HEK293 (cell line): ENCODE data around the gene CNKSR3.

Source experiments
- CTCF ChIA-PET: fragments of 350-600 bp; formaldehyde crosslinking; extraction: SDS; loops from one replicate; lab custom pipeline; 2021; ENCODE audit warnings: antibody characterized with exemption; lab: Yijun Ruan, JAX
- POLR2A ChIA-PET: fragments of 300-600 bp; formaldehyde crosslinking; extraction: SDS; loops from one replicate; lab custom pipeline; 2020; ENCODE audit warnings: antibody characterized with exemption, inconsistent platforms; lab: Yijun Ruan, JAX
- H3K27ac ChIP-seq: fragments of 200-500 bp; sonication (Bioruptor generic); 2 replicates; pipeline ENCODE4 v1.5.1; 2014; ENCODE audit warnings: low read depth, low read length, control low read depth, inconsistent platforms; ENCODE audit errors: extremely low read depth
- H3K36me3 ChIP-seq, 2 experiments: fragments of 200-500 bp in 1 of 2; sonication (Bioruptor generic) in 1 of 2; 1 replicate in 1 of 2; 2 replicates in 1 of 2; pipeline ENCODE4 v1.5.1; 2014 to 2017; ENCODE audit warnings: inconsistent platforms in 2 of 2, low read length in 2 of 2; ENCODE audit not compliant: control insufficient read depth in 2 of 2, insufficient read depth in 1 of 2
- H3K4me1 ChIP-seq: fragments of 200-500 bp; sonication (Bioruptor generic); 2 replicates; pipeline ENCODE4 v1.5.1; 2014; ENCODE audit warnings: mild to moderate bottlenecking, low read length, inconsistent platforms; ENCODE audit not compliant: control insufficient read depth, insufficient read depth
- H3K4me3 ChIP-seq: 2 replicates; pipeline ENCODE4 v1.5.1; 2011; ENCODE audit warnings: low read depth, mild to moderate bottlenecking, control low read depth, low read length, moderate library complexity
- H3K9me3 ChIP-seq: fragments of 200-500 bp; sonication (Bioruptor generic); 2 replicates; pipeline ENCODE4 v1.5.1; 2014; ENCODE audit warnings: low read depth, low read length, inconsistent platforms; ENCODE audit not compliant: control insufficient read depth, insufficient read depth
- AEBP2 ChIP-seq: fragments of 450-650 bp; formaldehyde crosslinking; IDR thresholded peaks from 2 replicates; pipeline ENCODE4 v1.5.1; 2016; ENCODE audit warnings: missing biosample characterization, missing genetic modification characterization, borderline replicate concordance
- FEZF1 ChIP-seq: fragments of 450-650 bp; formaldehyde crosslinking; IDR thresholded peaks from 2 replicates; pipeline ENCODE4 v1.5.1; 2016; ENCODE audit warnings: missing biosample characterization, missing genetic modification characterization
- GLIS1 ChIP-seq: fragments of 450-650 bp; formaldehyde crosslinking; IDR thresholded peaks from 2 replicates; pipeline ENCODE4 v1.5.1; 2016; ENCODE audit warnings: missing biosample characterization, missing genetic modification characterization
- HOXD13 ChIP-seq: sonication (generic); formaldehyde crosslinking; IDR thresholded peaks from 2 replicates; pipeline ENCODE4 v1.8.0; 2022; ENCODE audit warnings: missing genetic modification reagents, borderline replicate concordance
- KLF1 ChIP-seq: fragments of 450-650 bp; formaldehyde crosslinking; IDR thresholded peaks from 2 replicates; pipeline ENCODE4 v1.5.1; 2016; ENCODE audit warnings: missing biosample characterization, missing genetic modification characterization
- OVOL3 ChIP-seq: fragments of 450-650 bp; formaldehyde crosslinking; IDR thresholded peaks from 2 replicates; pipeline ENCODE4 v1.5.1; 2016; ENCODE audit warnings: missing biosample characterization, missing genetic modification characterization
- TRIM28 ChIP-seq: IDR thresholded peaks from 2 replicates; pipeline ENCODE4 v1.6.1; 2011; ENCODE audit warnings: low read length, control low read depth, borderline replicate concordance
- ZBTB20 ChIP-seq: fragments of 450-650 bp; formaldehyde crosslinking; IDR thresholded peaks from 2 replicates; pipeline ENCODE4 v1.5.1; 2016; ENCODE audit warnings: missing biosample characterization, missing genetic modification characterization
- ZBTB21 ChIP-seq: fragments of 450-650 bp; formaldehyde crosslinking; IDR thresholded peaks from 2 replicates; pipeline ENCODE4 v1.5.1; 2017; ENCODE audit warnings: missing biosample characterization, missing genetic modification characterization
- ZFP3 ChIP-seq: fragments of 450-650 bp; formaldehyde crosslinking; IDR thresholded peaks from 2 replicates; pipeline ENCODE4 v1.5.1; 2016; ENCODE audit warnings: low read depth, missing biosample characterization, missing genetic modification characterization
- ZFP41 ChIP-seq: fragments of 450-650 bp; formaldehyde crosslinking; IDR thresholded peaks from 2 replicates; pipeline ENCODE4 v1.5.1; 2016; ENCODE audit warnings: missing biosample characterization, missing genetic modification characterization, borderline replicate concordance
- ZNF26 ChIP-seq: fragments of 450-650 bp; formaldehyde crosslinking; IDR thresholded peaks from 2 replicates; pipeline ENCODE4 v1.5.1; 2016; ENCODE audit warnings: missing biosample characterization, missing genetic modification characterization
- ZNF280C ChIP-seq: fragments of 450-650 bp; formaldehyde crosslinking; IDR thresholded peaks from 2 replicates; pipeline ENCODE4 v1.5.1; 2016; ENCODE audit warnings: missing biosample characterization, missing genetic modification characterization
- ZNF350 ChIP-seq: fragments of 450-650 bp; formaldehyde crosslinking; IDR thresholded peaks from 2 replicates; pipeline ENCODE4 v1.5.0; 2017; ENCODE audit warnings: missing biosample characterization, mild to moderate bottlenecking, missing genetic modification characterization
- ZNF621 ChIP-seq: fragments of 450-650 bp; formaldehyde crosslinking; IDR thresholded peaks from 2 replicates; pipeline ENCODE4 v1.5.1; 2017; ENCODE audit warnings: missing biosample characterization, missing genetic modification characterization
- ZNF701 ChIP-seq: fragments of 450-650 bp; formaldehyde crosslinking; IDR thresholded peaks from 2 replicates; pipeline ENCODE4 v1.5.1; 2016; ENCODE audit warnings: missing biosample characterization, missing genetic modification characterization
- TF ChIP-seq, protein P1 (sequence below): fragments of 450-650 bp; formaldehyde crosslinking; IDR thresholded peaks from 2 replicates; pipeline ENCODE4 v1.5.1; 2017; ENCODE audit warnings: missing biosample characterization, missing genetic modification characterization
- TF ChIP-seq, protein P2 (sequence below): fragments of 450-650 bp; formaldehyde crosslinking; IDR thresholded peaks from 2 replicates; pipeline ENCODE4 v1.5.1; 2017; ENCODE audit warnings: missing biosample characterization, mild to moderate bottlenecking, missing genetic modification characterization, moderate library complexity

CNKSR3 gene

DNA sequence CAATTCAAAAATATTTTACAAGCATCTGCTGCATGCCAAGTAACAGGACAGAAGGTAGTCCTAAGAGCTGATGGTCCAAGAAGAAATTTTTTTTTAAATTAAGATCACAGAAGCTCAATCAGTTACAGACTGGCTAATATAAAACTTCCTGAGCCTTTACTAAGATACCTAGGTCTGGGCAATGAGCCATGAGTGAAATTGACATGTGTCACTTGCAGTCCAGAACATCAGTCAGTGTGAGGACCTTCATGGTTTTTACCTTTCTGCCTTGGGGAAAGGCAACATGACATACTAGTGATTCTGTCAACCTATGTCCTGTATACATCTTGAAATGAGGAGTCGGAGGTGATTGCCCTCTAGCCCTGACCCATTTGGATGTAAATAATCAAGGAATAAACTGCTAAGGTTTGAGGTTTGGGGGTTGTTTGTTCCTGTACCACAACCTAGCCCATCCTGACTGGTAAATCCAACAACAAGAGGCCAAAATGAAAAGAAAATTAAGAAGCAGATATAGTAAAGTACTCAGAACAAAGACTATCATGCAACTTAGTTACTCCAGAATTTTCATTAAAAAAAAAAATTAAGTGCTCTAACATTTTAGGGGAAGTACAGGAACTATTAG, 70.0 kb downstream of the CNKSR3 start:
- H3K9me3 ChIP-seq, result no peaks in the 10 kb centered on the region
- TF ChIP-seq TRIM28, result no peak
- TF ChIP-seq, protein P1, sequence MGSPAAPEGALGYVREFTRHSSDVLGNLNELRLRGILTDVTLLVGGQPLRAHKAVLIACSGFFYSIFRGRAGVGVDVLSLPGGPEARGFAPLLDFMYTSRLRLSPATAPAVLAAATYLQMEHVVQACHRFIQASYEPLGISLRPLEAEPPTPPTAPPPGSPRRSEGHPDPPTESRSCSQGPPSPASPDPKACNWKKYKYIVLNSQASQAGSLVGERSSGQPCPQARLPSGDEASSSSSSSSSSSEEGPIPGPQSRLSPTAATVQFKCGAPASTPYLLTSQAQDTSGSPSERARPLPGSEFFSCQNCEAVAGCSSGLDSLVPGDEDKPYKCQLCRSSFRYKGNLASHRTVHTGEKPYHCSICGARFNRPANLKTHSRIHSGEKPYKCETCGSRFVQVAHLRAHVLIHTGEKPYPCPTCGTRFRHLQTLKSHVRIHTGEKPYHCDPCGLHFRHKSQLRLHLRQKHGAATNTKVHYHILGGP, result no peak
- no peak for TF ChIP-seq KLF1
- TF ChIP-seq AEBP2 (tag by site-specific recombination), result no peak
- TF ChIP-seq HOXD13 (CRISPR knock-in tag), result no peak
- no peak for TF ChIP-seq OVOL3 (tag by site-specific recombination)
- no peak for TF ChIP-seq GLIS1 (tag by site-specific recombination)
- no peak for TF ChIP-seq ZBTB20 (tag by site-specific recombination)
- no peak for TF ChIP-seq ZNF701 (tag by site-specific recombination)
- TF ChIP-seq ZFP41 (tag by site-specific recombination), result no peak
- no peak for TF ChIP-seq ZNF26 (tag by site-specific recombination)
- TF ChIP-seq, protein P2, sequence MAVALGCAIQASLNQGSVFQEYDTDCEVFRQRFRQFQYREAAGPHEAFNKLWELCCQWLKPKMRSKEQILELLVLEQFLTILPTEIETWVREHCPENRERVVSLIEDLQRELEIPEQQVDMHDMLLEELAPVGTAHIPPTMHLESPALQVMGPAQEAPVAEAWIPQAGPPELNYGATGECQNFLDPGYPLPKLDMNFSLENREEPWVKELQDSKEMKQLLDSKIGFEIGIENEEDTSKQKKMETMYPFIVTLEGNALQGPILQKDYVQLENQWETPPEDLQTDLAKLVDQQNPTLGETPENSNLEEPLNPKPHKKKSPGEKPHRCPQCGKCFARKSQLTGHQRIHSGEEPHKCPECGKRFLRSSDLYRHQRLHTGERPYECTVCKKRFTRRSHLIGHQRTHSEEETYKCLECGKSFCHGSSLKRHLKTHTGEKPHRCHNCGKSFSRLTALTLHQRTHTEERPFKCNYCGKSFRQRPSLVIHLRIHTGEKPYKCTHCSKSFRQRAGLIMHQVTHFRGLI, result no peak
- no peak for TF ChIP-seq ZBTB21 (tag by site-specific recombination)
- TF ChIP-seq FEZF1 (tag by site-specific recombination), result no peak
- no peak for TF ChIP-seq ZNF350
- no peak for TF ChIP-seq ZNF280C (tag by site-specific recombination)
- H3K27ac ChIP-seq, result no peak overlapping the region
- no peaks in the 10 kb centered on the region for H3K4me1 ChIP-seq
- peaks cover 0 to 20% of the 10 kb centered on the region in 2 experiments; a peak in 2 of 3 replicates for H3K36me3 ChIP-seq
- POLR2A ChIA-PET, result no interaction called here
- CTCF ChIA-PET, result interaction anchor here (0.6 to 0.8 kb wide), 2 partner anchors 10 to 44 kb away, joined by 3 to 4 read pairs; no protein-coding TSS in a partner anchor
- H3K4me3 ChIP-seq, result no peak overlapping the region

- Histone ChIP-seq H3K36me3 (peaks cover 0 to 23% of the 10 kb centered on the region in 2 experiments; a peak in 2 of 3 replicates), H3K9me3 (no peaks in the 10 kb centered on the region), H3K27ac (no peak overlapping the region), H3K4me1 (no peaks in the 10 kb centered on the region), H3K4me3 (no peak overlapping the region)
- ChIA-PET CTCF (interaction anchor here (0.5 to 0.6 kb wide), 2 partner anchors 12 to 45 kb away, joined by 4 to 5 read pairs; no protein-coding TSS in a partner anchor), POLR2A (no interaction called here)
- TF ChIP-seq ZNF621 (no peak), ZFP3 (tag by site-specific recombination) (no peak)
These were observed 70.5 kb downstream of the CNKSR3 start for GRCh38 chr6:154440022-154440421.
